COLO829 (cell line): Measurements from ENCODE around the gene SAV1.
"Not testable (repeated sequence)": the region's sequence is repeated elsewhere in the genome, so short reads cannot be mapped to it uniquely, and the experiment has no call there.

Experiments
- DNase-seq: peaks from one replicate; pipeline ENCODE4 v3.0.0; 2012; ENCODE audit warnings: low spot score

The SAV1 gene

GRCh38 chr14:50665300-50665699 is 2.8 kb downstream of the SAV1 start:
- DNase-seq = not testable (repeated sequence)

GRCh38 chr14:50664579-50664978 is 3.5 kb downstream of the SAV1 start:
- DNase-seq = not testable (repeated sequence)

GRCh38 chr14:50659327-50659974 is 8.7 kb downstream of the SAV1 start:
- DNase-seq = no peak

DNA sequence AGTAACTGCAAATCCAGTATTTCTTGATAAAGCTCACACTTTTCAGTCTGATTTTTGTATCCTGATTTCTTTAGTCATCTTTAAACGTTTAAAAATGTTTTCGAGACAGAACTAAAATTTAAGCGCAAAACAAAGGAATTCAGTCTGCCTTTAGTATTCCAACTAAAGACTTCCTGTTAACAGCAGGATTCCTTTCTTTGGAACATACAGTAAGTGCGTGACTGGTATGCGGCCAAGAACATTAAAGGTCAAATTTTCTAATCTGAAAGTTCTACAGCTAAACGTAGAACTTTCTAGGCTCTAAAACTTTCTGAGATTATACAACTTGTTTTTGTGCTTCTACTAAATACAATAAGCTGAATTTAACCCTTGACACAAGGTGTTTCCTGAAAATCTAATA is 9.9 kb downstream of the SAV1 start:
- peak; percentile 71 for DNase-seq

- no peak for DNase-seq
Observed at GRCh38 chr14:50657753-50658152, 10.4 kb downstream of the SAV1 start.

- DNase-seq = no peak
Observed at GRCh38 chr14:50656776-50657175, 11.3 kb downstream of the SAV1 start.

DNA sequence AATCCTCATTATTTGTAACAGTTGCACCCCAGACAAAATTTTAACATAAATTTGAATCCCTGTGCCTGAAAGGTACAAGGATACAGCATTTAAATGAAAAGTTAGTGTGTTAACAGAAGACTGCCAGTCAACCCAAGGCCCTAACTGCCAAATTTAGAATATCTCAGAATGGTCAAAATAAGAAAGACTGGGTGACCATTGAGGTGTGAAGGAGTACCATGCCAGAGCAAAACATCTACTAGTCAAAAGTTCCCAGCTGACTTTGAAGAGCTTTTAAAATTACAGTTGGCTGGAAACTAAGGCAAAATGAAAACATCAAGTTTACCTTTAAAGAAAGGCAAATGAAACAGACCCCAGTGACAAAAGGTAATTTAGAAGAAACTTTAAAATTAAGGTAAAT is 18.4 kb downstream of the SAV1 start:
- DNase-seq = no peak

DNA sequence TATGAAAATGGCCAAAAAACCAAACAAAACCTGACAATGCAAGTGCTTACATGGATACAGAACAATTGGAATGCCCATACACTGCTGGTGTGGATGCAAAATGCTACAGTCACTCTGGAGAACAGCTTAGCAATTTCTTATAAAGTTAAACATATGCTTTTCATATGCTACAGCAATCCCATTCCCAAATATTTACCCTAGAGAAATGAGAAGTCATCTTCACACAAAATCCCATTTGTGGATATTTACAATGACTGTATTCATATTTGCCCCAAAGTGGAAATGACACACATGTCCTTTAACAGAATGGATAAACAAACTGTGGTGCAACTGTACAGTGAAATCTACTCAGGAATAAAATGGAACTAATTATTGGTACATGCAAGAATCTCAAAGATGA is 20.4 kb downstream of the SAV1 start:
- DNase-seq = peak; percentile 38

DNA sequence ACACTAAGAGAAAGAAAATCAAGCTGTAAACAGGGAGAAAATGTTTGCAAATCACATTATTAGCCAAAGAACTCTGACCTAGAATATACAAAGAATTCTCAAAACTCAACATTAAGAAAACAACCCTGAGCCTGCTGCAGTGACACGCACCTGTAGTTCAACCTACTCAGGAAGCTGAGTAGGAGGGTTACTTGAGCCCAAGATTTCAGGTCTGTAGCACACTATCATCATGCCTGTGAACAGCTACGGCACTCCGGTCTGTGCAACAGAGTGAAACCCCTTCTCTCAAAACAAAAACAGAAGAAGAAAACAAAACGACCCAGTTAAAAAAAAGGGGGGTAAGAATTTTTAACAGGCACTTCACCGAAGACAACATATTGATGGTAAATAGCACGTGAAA is 20.8 kb downstream of the SAV1 start:
- DNase-seq = no peak

DNA sequence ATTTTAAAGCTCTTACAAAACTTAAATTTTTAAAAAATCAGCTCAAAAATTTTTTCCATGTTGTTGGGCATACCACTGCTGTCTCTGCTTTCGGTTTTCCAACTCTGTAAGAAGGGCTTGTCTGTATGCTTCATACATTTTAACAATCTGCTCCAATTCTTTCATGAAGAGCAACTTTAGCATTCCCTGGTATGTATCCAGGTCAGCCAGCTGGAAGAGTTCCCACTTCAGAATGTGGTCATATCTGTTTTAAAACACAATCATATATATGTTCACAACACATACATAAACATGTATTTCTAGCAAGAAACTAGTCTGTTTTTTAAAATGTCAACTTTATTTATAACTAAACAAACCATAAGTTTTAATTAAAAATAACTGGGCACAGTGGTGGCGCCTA is 33.0 kb downstream of the SAV1 start:
- DNase-seq = no peak

GRCh38 chr14:50633954-50634353 is 34.2 kb downstream of the SAV1 start:
- DNase-seq = no peak

- DNase-seq = no peak
Observed at GRCh38 chr14:50631408-50631821, 36.7 kb downstream of the SAV1 start.

DNA sequence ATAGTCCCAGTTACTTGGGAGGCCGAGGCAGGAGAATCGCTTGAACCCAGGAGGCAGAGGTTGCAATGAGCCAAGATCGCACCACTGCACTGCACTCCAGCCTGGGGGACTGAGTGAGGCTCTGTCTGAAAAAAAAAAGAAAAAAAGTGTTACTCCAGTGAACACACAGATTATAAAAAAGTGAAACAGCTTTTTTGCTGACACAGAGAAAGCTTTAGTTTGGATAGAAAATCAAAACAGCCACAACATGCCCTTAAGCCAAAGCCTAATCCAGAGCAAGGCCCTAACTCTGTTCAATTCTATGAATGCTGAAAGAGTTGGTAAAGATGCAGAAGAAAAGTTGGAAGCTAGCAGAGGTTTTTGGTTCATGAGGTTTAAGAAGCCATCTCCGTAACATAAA is 43.2 kb downstream of the SAV1 start:
- not testable (repeated sequence) for DNase-seq

- no peak for DNase-seq
Observed at GRCh38 chr14:50624447-50624846, 43.7 kb downstream of the SAV1 start.

- DNase-seq = no peak
Observed at GRCh38 chr14:50622978-50623377, 45.1 kb downstream of the SAV1 start.

- DNase-seq = peak; percentile 42
Observed at GRCh38 chr14:50620341-50620740, 47.8 kb downstream of the SAV1 start.

DNA sequence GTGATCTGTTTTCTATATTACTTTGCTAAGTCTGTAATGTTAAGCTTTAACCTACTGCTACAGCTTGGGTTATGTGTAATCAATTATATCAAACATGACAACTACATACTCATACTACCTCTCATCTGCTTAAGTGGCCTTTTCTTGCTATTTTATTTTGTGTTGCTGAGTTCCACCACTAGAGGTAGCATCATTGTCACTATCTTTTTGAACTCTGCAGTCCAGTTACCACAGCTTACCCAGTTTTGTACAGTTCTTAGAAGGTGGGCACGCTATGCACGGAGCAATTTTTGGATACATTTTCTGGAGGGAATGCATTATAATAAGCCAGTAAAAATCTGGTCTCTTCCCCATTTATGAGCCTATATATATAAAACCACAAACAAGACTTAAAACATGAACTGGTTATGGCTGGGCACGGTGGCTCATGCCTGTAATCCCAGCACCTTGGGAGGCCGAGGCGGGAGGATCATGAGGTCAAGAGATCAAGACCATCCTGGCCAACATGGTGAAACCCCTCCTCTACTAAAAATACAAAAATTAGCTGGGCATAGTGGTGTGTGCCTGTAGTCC is 48.5 kb downstream of the SAV1 start:
- peak; percentile 48 for DNase-seq

DNA sequence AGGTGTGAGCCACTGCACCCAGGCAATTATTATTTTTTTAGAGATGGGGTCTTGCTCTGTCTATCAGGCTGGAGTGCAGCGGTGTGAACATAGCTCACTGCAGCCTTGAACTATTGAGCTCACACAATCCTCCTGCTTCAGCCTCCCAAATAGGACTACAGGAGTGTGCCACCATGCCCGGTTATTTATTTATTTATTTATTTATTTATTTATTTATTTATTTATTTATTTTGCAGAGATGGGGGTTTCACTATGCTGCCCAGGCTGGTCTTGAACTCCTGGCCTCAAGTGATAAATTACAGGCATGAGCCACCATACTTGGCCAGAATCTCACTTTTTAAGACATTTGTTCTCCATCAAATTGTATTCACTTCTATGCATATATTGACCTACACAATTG is 51.8 kb downstream of the SAV1 start:
- no peak for DNase-seq

DNA sequence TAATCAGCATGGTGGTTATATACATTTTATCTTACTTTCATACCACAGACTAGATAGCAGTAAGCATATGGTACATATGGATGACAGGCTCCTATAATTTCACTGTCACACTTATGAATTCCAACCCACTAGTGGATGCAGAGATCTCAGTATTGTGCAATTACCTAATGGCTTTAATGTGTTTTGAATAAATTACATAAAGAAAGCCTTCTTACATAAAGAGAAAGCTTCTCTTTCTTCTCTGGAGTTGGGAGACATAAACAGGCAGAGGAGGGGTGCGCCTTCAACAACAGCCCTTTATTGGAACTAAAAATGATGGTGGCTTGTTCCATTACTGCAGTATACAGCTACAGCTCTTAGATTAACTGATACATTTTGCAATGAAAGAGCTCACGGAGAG is 52.6 kb downstream of the SAV1 start:
- peak; percentile 68 for DNase-seq

DNA sequence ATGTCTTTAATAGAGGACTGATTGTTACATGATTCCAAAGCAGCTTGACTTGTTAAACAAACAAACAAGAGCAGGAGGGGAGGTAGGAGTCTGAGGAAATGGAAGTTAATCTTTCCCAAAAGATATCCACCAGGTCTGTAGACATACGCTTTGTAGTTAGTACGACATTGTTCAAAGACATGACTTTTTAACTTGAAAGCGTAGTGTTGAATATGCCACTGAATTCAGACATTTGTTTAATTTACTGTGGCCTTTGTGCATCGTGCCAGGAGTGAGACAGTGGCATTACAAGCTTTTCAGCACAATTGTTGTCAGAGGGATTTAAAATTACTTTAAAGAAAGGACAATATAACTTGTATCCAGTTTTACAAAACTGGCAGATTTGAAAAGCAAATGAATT is 53.0 kb downstream of the SAV1 start:
- peak; percentile 14 for DNase-seq

DNA sequence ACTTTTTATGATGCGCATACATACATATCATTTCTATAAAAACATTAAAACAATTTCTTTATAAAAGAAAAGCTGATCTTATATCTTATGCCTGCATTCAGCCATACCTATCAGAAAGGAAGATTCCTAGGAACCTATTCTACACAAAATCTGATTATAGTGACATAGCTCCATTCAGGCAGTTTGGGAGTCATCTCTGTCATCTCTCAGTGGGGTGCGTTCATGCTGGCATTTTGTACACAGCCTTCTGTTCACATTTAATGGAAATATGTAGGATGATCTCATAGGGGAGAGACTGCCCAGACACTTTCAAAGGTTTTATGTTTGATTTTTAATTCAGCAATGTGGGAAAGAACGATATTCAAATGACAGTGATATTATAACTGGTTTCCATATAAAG is 55.3 kb downstream of the SAV1 start:
- DNase-seq = no peak

GRCh38 chr14:50610465-50610864 is 57.6 kb downstream of the SAV1 start:
- no peak for DNase-seq

DNA sequence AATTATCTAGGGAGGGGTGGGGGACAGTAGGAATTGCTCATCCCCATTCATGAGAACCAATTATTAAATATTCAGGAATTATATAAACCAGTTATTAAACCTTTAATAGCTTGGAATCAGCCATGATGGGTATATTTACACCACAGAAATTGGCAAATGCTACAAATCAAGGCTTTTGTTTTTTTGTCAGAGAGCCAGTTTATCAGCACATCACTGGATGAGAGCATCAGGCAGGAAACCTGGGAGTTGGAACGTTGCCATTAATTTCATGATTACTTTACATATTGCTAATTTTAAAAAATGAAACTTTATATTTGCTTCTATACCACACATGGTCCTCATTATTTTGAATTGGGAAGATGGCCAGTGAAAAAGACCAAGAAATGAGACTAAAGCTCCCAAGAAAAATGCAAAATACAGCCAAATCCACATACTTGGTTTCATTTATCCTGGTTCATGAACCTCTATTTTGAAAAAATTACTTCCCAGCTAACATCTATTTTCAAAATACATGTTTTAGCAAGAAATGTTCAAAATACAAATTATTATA is 59.7 kb downstream of the SAV1 start:
- no peak for DNase-seq

- no peak for DNase-seq
Observed at GRCh38 chr14:50607761-50608160, 60.3 kb downstream of the SAV1 start.
